ENCODE data around the gene BRD9. TPM values are rescaled to one million over a fixed set of nuclear protein-coding genes. Genes with fewer than 3 reads are reported as not detected.
"Not testable (repeated sequence)": the region's sequence is repeated elsewhere in the genome, so short reads cannot be mapped to it uniquely, and the experiment has no call there.

Gene BRD9
- total and polyA plus RNA-seq, 2 experiments from 2014 or later: 17.8 to 20.3 TPM

DNA sequence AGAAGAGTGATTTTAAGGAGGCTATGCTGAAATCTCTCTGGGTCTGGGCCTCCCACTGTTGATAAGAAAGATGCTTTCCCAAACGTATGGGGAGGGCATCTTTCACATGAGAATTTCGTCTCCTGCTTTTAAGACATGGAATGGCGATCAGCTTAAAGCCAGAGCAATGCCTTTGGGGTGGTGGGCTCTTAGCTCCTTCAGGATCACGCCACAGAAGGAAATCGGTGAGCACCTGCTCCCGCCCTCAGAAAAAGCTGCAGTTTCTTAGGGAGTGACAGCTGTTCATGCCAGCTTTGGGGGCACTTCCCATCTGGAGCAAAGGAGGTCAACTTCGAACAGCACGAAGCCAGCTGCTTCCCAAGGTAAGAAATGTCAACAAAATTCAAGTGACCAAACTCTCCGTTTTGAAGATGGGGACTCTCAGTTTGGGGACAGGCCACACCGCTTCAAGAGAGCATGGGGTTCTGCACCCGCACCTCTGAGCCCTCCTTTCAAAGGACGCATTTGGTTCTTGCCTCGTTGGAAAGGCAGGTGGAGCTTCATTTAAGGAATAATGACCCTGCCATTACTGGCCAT lies 39.1 kb upstream of the BRD9 start:
- Histone ChIP-seq H4K20me1 (ENCODE audit: insufficient read depth, poor library complexity, severe bottlenecking) (no peaks in the 10 kb centered on the region), H3K9me2 (replicated peaks; ENCODE audit: insufficient read depth) (no peaks in the 10 kb centered on the region), H2AFZ (no peak overlapping the region), H3K4me2 (no peak overlapping the region), H3K27me3 (peaks cover 8% of the 10 kb centered on the region), H3K4me3 (no peak overlapping the region), H3K79me2 (no peaks in the 10 kb centered on the region), H3K4me1 (ENCODE audit: insufficient read depth) (peaks cover 4% of the 10 kb centered on the region), H3K9me3 (ENCODE audit: low read depth) (no peaks in the 10 kb centered on the region), H3K36me3 (replicated peaks; ENCODE audit: insufficient read depth, low read depth) (no peaks in the 10 kb centered on the region), H3K27ac (no peak overlapping the region)
- TF ChIP-seq, protein P1, sequence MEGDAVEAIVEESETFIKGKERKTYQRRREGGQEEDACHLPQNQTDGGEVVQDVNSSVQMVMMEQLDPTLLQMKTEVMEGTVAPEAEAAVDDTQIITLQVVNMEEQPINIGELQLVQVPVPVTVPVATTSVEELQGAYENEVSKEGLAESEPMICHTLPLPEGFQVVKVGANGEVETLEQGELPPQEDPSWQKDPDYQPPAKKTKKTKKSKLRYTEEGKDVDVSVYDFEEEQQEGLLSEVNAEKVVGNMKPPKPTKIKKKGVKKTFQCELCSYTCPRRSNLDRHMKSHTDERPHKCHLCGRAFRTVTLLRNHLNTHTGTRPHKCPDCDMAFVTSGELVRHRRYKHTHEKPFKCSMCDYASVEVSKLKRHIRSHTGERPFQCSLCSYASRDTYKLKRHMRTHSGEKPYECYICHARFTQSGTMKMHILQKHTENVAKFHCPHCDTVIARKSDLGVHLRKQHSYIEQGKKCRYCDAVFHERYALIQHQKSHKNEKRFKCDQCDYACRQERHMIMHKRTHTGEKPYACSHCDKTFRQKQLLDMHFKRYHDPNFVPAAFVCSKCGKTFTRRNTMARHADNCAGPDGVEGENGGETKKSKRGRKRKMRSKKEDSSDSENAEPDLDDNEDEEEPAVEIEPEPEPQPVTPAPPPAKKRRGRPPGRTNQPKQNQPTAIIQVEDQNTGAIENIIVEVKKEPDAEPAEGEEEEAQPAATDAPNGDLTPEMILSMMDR (IDR thresholded peaks at IDR 0.05; ENCODE audit: poor library complexity): no peak
- TF ChIP-seq EZH2 (IDR thresholded peaks at IDR 0.05; ENCODE audit: borderline replicate concordance): no peak
- no peak for TF ChIP-seq EZH2phosphoT487 (IDR thresholded peaks at IDR 0.05; ENCODE audit: low read depth, severe bottlenecking, unreplicated experiment)
- 86% methylated on average over 13 of the region's 13 CpGs for WGBS (ENCODE audit: low lambda C conversion rate, missing lambda C conversion rate)
- DNase-seq (ENCODE audit: low spot score): no peak

DNA sequence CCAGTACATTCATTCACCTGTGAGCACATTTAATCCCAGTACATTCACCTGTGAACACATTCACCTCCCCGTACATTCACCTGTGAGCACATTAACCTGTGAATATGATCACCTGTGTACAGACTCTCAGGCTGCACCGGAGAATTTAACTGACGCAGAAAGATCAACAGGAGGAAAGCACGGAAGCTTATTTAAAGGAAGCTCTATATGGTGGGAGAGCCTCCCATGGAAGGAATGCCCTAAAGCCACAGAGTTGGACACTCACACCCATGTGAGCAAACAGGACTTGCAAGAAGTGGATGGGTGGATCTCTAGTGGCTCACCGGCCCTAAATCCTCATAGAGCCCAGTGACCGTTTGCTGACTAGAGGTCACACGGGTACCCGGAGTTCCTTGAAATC lies 38.3 kb upstream of the BRD9 start:
- Histone ChIP-seq H3K4me1 (ENCODE audit: insufficient read depth) (peaks cover 9% of the 10 kb centered on the region), H3K4me3 (no peak overlapping the region), H2AFZ (no peak overlapping the region), H4K20me1 (ENCODE audit: insufficient read depth, poor library complexity, severe bottlenecking) (no peaks in the 10 kb centered on the region), H3K9me3 (ENCODE audit: low read depth) (no peaks in the 10 kb centered on the region), H3K27me3 (peaks cover 14% of the 10 kb centered on the region), H3K36me3 (replicated peaks; ENCODE audit: insufficient read depth, low read depth) (no peaks in the 10 kb centered on the region), H3K79me2 (no peaks in the 10 kb centered on the region), H3K9me2 (replicated peaks; ENCODE audit: insufficient read depth) (no peaks in the 10 kb centered on the region), H3K4me2 (no peak overlapping the region), H3K27ac (peak overlapping the region; percentile 46)
- WGBS (ENCODE audit: low lambda C conversion rate, missing lambda C conversion rate): 65% methylated on average over 8 of the region's 8 CpGs
- TF ChIP-seq, protein P1 (IDR thresholded peaks at IDR 0.05; ENCODE audit: poor library complexity): no peak
- TF ChIP-seq EZH2 (IDR thresholded peaks at IDR 0.05; ENCODE audit: borderline replicate concordance): no peak
- TF ChIP-seq EZH2phosphoT487 (IDR thresholded peaks at IDR 0.05; ENCODE audit: low read depth, severe bottlenecking, unreplicated experiment): no peak
- peak; percentile 36 for DNase-seq (ENCODE audit: low spot score)

DNA sequence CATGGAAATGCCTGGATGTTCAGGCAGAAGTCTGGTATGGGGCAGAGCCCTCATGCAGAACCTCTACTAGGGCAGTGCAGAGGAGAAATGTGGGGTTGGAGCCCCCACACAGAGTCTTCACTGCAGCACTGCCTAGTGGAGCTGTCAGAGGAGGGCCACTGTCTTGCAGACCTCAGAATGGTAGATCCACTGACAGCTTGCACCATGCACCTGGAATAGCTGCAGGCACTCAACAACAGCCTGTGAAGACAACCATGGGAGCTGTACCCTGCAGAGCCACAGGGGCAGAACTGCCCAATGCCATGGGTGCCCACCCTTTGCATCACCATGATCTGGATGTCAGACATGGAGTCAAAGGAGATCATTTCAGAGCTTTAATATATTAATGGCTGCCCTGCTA lies 37.0 kb upstream of the BRD9 start:
- H3K4me3 ChIP-seq: no peak overlapping the region
- H3K27ac ChIP-seq: no peak overlapping the region
- TF ChIP-seq EZH2 (IDR thresholded peaks at IDR 0.05; ENCODE audit: borderline replicate concordance) (no peak), EZH2phosphoT487 (IDR thresholded peaks at IDR 0.05; ENCODE audit: low read depth, severe bottlenecking, unreplicated experiment) (no peak)
- TF ChIP-seq, protein P1 (IDR thresholded peaks at IDR 0.05; ENCODE audit: poor library complexity): no peak
- H4K20me1 ChIP-seq (ENCODE audit: insufficient read depth, poor library complexity, severe bottlenecking): no peaks in the 10 kb centered on the region
- H3K36me3 ChIP-seq (replicated peaks; ENCODE audit: insufficient read depth, low read depth): no peaks in the 10 kb centered on the region
- no peaks in the 10 kb centered on the region for H3K9me2 ChIP-seq (replicated peaks; ENCODE audit: insufficient read depth)
- peaks cover 24% of the 10 kb centered on the region for H3K27me3 ChIP-seq
- DNase-seq (ENCODE audit: low spot score): no peak
- H2AFZ ChIP-seq: no peak overlapping the region
- H3K79me2 ChIP-seq: no peaks in the 10 kb centered on the region
- H3K4me1 ChIP-seq (ENCODE audit: insufficient read depth): peaks cover 9% of the 10 kb centered on the region
- no peaks in the 10 kb centered on the region for H3K9me3 ChIP-seq (ENCODE audit: low read depth)
- no peak overlapping the region for H3K4me2 ChIP-seq

DNA sequence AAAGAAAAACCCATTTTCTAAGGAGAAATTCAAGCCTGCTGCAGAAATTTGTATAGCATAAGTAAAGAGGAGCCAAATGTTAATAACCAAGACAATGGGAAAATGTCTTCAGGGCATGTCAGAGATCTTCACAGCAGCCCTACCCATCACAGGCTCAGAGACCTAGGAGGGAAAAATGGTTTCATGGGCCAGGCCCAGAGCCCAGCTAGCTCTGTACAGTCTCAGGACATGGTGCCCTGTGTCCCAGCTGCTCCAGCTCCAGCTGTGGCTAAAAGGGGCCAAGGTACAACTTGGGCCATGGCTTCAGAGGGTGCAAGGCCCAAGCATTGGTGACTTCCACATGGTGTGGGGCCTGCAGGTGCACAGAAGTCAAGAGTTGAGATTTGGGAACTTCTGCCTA lies 36.6 kb upstream of the BRD9 start:
- not testable (repeated sequence) for H3K9me2 ChIP-seq (replicated peaks; ENCODE audit: insufficient read depth)

More for the DNA sequence above, 36.6 kb upstream of the BRD9 start:
- not testable (repeated sequence) for H4K20me1 ChIP-seq (ENCODE audit: insufficient read depth, poor library complexity, severe bottlenecking); H3K79me2 ChIP-seq; H3K9me3 ChIP-seq (ENCODE audit: low read depth); H3K27ac ChIP-seq; H3K36me3 ChIP-seq (replicated peaks; ENCODE audit: insufficient read depth, low read depth); H3K4me2 ChIP-seq; DNase-seq (ENCODE audit: low spot score); H3K4me1 ChIP-seq (ENCODE audit: insufficient read depth); H3K4me3 ChIP-seq; H2AFZ ChIP-seq
- peaks cover 24% of the 10 kb centered on the region for H3K27me3 ChIP-seq
